ENCODE results near the gene CAPS2.

The CAPS2 gene

DNA sequence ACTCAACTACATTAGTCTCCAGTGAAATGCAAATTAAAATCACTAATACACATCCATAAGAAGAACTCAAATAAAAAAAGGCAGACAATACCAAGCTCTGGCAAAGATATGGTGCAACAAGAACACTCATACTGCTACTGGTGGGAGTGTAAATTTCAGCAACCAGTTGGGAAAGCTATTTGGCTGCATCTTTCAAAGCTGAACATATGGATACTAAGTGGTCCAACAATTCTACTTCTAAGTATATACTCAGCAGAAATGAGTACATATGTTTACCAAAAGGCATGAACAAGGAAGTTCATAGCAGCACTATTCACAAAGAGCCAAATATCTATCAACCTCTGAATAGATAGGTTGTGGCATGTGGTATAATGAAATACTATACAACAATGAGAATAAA, 27.3 kb downstream of the CAPS2 start:
- no peak for DNase-seq

DNA sequence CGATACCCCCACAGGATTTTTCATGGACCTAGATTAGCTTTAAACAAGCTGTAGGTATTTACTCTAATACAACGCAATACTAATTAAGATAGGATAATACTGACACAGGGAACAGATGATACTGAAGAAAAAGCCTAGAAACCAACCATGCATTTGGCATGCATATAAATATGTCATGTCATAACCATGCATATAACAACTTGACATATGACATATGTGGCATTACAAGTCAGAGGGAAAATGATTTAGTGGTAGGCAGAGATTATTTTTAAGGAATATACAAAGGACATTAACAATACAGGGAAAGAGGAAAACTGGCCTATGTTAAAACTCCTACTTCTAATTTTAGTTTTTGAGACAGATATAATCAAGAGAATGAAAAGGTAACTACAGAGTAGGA, 27.9 kb downstream of the CAPS2 start:
- DNase-seq: no peak

DNA sequence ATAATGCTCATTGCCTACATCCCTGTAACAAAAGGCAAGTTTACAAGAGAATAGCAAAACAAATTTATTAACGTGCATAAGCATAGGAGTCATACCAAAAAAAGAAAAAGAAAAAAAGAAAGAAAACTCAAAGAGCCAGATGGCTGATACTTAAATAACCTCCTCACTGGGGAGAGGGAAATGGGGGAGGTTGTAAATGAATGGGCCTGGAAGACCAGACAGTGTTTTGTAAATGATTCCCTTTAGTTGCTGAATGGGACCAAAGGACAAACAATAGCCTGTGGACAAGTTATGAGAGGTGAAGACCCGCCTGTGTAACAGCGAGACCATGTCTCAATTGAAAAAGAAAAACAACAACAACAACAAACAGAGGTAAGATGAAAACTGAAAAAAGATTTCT, 35.3 kb downstream of the CAPS2 start:
- DNase-seq: no peak

DNA sequence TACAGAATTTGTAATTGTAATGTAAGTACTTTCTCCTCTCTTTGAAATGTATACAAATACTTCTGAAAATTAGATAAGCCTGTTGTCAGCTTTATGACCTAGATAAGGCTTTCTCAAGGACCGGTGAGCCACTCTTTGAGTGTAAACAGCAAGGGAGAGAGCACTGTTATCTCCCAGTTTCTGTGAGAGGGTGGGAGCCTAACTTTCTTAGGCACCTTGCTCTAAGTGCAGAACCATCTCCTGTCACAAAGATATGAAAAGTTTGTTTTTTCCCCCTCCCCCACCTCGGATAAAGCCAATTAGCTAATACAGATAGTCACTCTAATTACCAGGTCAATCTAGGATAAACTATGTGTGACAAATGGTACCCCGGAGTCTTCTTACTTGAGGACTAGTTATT, 35.8 kb downstream of the CAPS2 start:
- no peak for DNase-seq

DNA sequence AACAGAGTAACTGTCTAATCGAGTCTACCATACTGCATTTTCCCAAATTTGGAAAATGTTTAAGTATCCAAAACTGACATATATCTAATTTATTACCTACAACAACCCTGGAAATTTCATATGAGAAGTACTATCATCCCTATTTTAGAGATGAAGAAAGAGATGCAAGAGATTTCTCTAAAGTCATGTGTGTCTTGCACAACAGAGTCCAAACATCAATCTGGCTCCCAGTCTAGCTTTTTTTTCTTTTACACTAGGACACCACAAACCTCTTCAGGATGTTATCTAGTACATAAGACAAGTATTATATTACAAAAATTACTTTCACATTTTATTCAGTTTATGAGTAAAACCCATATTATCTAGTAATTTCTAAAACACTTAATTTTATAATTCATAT, 39.1 kb downstream of the CAPS2 start:
- DNase-seq: no peak

DNA sequence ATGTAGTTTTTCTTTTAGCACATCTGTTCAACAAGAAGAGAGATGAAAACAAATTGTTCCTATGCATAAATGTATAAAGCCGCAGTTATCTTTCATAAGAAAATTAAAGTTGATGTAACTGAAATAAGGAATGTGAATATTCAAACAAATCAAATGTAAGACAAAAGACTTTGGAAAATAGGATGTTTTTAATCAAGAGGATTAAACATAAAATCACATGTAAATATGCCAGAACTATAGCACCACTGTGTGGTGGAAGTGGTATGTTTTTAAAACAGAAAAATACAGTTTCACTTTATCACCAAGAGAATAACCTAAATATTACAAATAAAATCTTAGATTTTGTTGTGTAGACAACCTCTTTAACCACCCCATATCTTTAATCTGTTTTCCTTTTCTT, 40.4 kb downstream of the CAPS2 start:
- DNase-seq: no peak

DNA sequence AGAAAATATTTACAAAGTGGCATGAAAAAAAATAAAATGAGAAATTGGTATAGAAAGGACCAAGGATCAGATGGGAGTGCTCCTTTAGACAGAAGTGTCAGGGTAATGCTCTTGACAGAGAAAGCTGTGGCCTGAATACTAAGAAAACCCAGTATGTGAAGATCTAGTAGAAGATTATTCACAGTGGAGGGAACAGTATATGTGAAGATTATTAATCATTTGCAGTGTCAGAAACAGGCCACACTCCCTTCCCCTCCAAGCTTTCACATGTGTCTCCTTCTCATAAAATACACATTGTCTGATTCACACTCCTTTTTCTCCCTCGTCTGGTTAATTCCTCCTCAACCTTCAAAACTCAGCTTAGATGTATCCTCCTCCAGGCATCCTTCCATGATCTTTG, 41.3 kb downstream of the CAPS2 start:
- no peak for DNase-seq

DNA sequence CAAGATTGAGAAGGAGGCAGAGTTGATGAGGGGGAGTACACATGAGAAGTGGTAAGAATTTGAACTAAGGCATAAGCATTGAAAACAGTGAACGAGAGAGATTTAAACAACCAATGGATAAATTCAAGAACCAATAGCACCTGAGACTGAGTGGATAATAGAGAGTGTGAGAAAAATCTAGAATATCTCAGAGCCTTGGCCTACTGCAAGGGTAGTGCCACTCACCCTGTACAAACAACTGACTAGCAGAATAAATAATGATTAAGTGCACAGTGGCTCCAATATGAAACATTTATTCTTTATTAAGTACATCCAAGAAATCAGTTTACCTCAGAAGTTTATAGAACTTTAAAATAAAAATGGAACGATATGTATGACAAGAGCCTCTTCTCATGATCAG, 54.4 kb downstream of the CAPS2 start:
- DNase-seq: no peak

DNA sequence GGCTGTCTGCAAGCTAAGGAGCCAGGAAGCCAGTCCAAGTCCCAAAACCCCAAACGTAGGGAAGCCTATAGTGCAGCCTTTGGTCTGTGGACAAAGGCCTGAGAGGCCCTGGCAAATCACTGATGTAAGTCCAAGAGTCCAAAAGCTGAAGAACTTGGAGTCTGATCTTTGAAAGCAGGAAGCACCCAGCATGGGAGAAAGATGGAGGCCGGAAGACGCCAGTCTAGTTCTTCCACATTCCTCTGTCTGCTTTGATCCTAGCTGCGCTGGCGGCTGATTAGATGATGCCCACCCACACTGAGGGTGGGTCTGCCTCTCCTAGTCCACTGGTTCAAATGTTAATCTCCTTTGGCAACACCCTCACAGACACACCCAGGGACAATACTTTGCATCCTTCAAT, 58.5 kb downstream of the CAPS2 start:
- DNase-seq: no peak

DNA sequence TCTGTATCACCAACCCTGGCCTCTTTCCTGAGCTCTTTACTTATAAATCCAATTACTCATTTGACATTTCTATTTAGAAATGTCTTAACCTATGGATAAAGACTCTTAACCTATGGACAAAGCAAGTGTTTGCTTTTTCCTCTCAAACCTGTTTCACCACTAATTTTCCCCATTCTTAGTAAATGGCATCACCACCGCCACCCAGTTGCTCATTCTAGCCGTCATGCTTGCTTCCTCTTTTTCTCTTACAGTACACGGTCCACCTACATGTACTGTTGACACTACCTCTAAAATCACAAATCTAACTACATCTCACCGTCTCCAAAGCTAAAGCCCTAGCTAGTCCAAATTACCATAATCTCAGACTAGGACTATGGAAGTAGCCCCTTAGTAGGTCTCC, 60.0 kb downstream of the CAPS2 start:
- no peak for DNase-seq

DNA sequence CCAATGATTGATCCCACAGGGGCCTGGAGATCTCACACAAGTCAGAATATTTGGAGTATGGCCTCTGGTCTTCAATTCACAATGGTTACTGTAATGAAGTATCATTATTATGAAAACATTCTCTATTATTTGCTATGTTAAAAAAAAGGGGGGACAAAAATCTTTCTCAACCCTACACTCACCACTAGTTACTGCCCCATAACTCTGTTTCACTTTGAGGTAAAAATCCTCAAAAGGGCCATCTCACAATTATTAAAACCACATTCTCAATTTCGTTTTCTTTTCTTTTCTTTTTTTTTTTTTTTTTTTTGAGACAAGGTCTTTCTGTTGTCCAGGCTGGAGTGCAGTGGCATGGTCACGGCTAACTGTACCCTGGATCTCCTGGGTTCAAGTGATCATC, 60.9 kb downstream of the CAPS2 start:
- DNase-seq: no peak

DNA sequence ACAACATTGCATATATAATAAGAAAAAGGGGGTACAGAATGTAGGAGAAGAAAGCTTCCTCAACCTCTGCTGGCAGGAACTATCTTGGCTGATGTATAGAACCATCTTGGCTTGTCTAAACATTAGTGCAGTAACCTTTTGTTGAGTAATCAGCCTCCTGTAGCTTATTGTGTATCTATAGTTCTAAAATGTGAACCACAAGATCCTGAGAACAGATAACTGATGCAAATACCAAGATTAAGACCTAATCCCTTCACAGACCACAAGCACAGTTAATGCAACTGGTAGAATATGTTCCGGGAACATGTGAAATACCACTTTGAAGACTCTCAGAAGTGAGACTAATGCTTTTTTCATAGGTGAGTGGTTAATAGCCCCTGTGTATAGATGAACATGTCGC, 69.8 kb downstream of the CAPS2 start:
- DNase-seq: no peak

DNA sequence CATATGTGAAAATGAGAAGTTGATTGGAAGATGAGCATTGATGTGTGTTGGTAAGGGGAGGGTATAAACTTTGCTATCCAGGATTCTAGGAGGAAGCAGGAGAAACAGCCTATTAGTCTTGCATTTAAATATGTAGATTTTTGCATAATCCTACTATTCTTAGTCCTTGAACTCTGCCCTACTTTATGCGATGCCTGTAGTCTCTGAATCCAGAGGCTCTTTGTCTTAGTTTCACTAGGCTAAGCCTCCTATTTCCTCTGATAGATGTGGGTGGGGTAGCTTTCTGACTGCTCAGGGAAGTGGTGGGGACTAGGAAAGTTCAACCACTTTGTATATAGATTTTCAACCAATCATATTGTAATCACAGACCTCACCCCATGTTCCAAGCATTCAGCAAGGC, 71.0 kb downstream of the CAPS2 start:
- no peak for DNase-seq

DNA sequence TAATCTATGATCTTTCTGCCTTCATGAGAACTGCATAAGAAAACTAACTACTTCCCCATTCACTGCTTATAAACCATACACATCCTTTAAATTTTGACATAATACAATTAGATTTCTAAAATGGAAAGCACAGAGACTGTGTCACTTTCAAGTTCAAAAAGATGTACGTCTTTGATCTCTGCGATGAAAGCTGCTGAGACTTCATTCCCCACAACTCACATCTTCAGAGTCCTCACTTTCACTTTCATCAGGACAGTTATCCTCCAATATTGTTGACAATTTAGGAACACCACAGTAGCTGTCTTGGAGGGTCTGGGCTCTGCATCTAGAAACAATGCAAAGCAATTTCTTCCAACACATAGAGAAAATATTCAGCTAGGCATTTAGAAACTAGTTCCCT, 72.6 kb downstream of the CAPS2 start:
- DNase-seq: no peak

DNA sequence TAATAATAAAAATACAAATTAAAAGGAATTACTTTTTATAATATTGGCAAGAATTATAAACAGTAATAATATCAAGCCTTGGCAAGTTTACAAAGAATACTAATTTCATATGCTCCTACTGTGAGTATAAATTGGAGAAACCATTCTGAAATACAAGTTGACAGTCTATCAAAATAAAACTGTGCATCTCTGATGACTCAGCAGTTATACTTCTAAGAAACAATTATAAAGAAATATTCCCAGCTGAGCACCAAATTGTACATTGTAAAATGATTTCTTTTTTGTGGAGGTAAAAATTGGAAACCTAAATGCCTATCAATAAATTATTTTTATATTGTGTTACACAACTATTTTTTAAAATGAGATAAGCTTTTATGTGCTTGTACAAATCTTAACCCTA, 85.0 kb downstream of the CAPS2 start:
- DNase-seq: no peak

DNA sequence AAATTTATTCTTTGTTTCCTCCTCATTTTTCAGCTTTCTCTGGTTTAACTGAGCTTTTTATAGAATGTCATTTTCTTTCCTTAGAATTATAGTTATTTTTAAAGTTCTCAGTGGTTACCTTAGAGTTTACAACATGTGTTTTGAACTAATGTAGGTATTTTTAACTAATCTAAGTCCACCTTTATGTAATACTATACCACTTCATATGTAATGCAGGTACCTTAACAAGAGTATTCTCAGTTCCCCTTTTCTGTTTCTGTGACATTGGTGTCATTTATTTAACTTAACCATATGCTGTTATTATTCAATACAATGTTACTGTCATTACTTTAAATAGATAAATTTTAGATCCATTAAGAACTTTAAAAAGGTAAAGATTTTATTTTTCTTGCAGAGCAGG, 90.1 kb downstream of the CAPS2 start:
- no peak for DNase-seq

DNA sequence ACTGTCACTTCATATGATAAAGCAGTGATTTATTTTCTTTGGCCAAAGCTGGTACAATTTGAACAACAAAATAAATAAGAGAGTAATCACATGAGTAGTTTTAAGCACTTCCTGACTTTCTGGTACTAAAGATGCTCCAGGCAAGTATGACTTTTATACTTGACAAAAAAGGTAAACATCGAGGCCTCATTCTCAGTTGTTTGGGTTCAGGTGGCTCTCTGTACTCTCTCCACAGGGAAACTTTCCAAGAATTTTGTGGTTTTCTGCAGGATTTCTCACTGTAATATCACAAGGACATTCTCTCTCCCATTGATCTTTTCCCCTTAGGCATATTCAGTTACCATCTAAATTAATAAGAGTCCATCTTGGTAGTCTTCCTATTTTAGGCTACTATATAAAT, 93.9 kb downstream of the CAPS2 start:
- no peak for DNase-seq

DNA sequence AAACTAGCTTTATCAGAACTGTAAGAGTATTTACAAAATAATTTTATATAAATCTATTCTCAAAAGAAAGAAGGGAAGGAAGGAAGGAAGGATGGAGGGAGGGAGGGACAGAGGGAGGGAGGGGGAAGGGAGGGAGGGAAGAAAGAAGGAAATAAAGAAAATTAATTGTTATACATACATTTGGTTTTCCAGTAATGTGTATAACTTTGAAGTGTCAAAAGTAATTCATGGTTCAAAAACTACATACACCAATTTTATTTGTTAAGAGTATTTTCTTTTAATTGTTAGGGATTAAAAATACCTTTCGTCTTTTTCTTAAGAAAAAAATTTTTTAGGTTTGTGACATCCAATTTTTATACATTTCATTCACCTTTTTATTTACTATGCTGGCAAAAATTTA, 103.0 kb downstream of the CAPS2 start:
- DNase-seq: no peak
